K562 (cell line): Measurements from ENCODE around the gene MARCKS. TPM values are rescaled to one million over a fixed set of nuclear protein-coding genes. Genes with fewer than 3 reads are reported as not detected.

Experiments
- ELF4 ChIP-seq: fragments of 450-650 bp; formaldehyde crosslinking; IDR thresholded peaks from 2 replicates; pipeline ENCODE4 v1.4.0; 2022; ENCODE audit warnings: missing genetic modification characterization
- HEY1 ChIP-seq: fragments of 250-450 bp; sonication (Bioruptor Pico); IDR thresholded peaks from 2 replicates; pipeline ENCODE4 v1.5.0; 2020; ENCODE audit warnings: mild to moderate bottlenecking, moderate library complexity, borderline replicate concordance
- HNRNPLL ChIP-seq: fragments of 200-400 bp; formaldehyde crosslinking; IDR thresholded peaks from 2 replicates; pipeline ENCODE4 v1.6.1; 2017; ENCODE audit warnings: low read length, low read depth, mild to moderate bottlenecking; ENCODE audit not compliant: poor library complexity, severe bottlenecking
- REST ChIP-seq, 2 experiments: fragments of 450-650 bp; formaldehyde crosslinking in 1 of 2; IDR thresholded peaks; 2 replicates each; pipeline versions ENCODE4 v1.4.0 to v1.6.1; 2014 to 2020; ENCODE audit warnings: mild to moderate bottlenecking in 2 of 2, borderline replicate concordance in 1 of 2, low read depth in 1 of 2
- ZMIZ1 ChIP-seq, 2 experiments: fragments of 150-350 bp in 1 of 2; IDR thresholded peaks; 2 replicates each; pipeline ENCODE4 v1.6.1; 2012 to 2016; ENCODE audit warnings: low read depth in 2 of 2, low read length in 2 of 2, mild to moderate bottlenecking in 1 of 2, moderate library complexity in 1 of 2
- ZNF121 ChIP-seq: sonication (generic); formaldehyde crosslinking; conservative IDR thresholded peaks from 2 replicates; pipeline ENCODE4 v1.8.0; 2022; ENCODE audit warnings: missing genetic modification reagents
- ZNF785 ChIP-seq: fragments of 250-450 bp; sonication (Bioruptor Pico); IDR thresholded peaks from 2 replicates; pipeline ENCODE4 v1.4.0; 2020; ENCODE audit warnings: mild to moderate bottlenecking
- polyA plus RNA-seq, 8 experiments: library from polyadenylated mRNA; depleted of rRNA in 4 of 8; stranded (reverse) in 5 of 8; unstranded in 3 of 8; fragments of >200 nt; fragmentation: Nextera tagmentation in 2 of 8; fragmentation: Illumina TruSeq in 1 of 8; extraction: Ambion mirVana in 2 of 8; extraction: Trizol in 1 of 8; gene quantifications; 2 replicates each; pipeline versions ENCODE4 v1.2.1 to v1.2.3, GENCODE V29; 2011 to 2014; ENCODE audit warnings: inconsistent platforms in 1 of 8, missing spikeins in 1 of 8
- total RNA-seq, 7 experiments: library from RNA; depleted of rRNA in 6 of 7; stranded (reverse); fragments of >200 nt in 6 of 7; fragmentation: Illumina TruSeq in 2 of 7; extraction: Trizol in 2 of 7; gene quantifications; 2 replicates each; pipeline versions ENCODE4 v1.2.1 to v1.2.3, GENCODE V29; 2011 to 2021; ENCODE audit warnings: low replicate concordance in 1 of 7

The MARCKS gene
- total and polyA plus RNA-seq, 9 of the 15 experiments (the other 6 are each of a cell fraction or from before 2014, with no cell fraction given): 0.15 to 2.7 (median 1.0) TPM

- no peak for TF ChIP-seq HEY1 (CRISPR knock-in tag)
- TF ChIP-seq ZNF785 (CRISPR knock-in tag): no peak
- no peak for TF ChIP-seq ZMIZ1 (IDR thresholded peaks at IDR 0.05; ENCODE audit: low read depth in 2 of 2, low read length in 2 of 2)
- no peak for TF ChIP-seq ELF4 (CRISPR knock-in tag)
- TF ChIP-seq REST (IDR thresholded peaks at IDR 0.05; ENCODE audit: borderline replicate concordance): no peak
- TF ChIP-seq REST (CRISPR knock-in tag; IDR thresholded peaks at IDR 0.05; ENCODE audit: low read depth): no peak
- TF ChIP-seq HNRNPLL: no peak
- no peak for TF ChIP-seq ZNF121
These were observed 27.0 kb upstream of the MARCKS start (continued) for GRCh38 chr6:113830140-113830539.
